HG02759 (cell line): ENCODE results near the gene GAST.

Experiments
- ATAC-seq: cut with Tn5 transposase; IDR thresholded peaks from one replicate; pipeline ENCODE4 v1.9.1; 2021; ENCODE audit warnings: mild to moderate bottlenecking, moderate library complexity; ENCODE audit not compliant: unreplicated experiment

The GAST gene

DNA sequence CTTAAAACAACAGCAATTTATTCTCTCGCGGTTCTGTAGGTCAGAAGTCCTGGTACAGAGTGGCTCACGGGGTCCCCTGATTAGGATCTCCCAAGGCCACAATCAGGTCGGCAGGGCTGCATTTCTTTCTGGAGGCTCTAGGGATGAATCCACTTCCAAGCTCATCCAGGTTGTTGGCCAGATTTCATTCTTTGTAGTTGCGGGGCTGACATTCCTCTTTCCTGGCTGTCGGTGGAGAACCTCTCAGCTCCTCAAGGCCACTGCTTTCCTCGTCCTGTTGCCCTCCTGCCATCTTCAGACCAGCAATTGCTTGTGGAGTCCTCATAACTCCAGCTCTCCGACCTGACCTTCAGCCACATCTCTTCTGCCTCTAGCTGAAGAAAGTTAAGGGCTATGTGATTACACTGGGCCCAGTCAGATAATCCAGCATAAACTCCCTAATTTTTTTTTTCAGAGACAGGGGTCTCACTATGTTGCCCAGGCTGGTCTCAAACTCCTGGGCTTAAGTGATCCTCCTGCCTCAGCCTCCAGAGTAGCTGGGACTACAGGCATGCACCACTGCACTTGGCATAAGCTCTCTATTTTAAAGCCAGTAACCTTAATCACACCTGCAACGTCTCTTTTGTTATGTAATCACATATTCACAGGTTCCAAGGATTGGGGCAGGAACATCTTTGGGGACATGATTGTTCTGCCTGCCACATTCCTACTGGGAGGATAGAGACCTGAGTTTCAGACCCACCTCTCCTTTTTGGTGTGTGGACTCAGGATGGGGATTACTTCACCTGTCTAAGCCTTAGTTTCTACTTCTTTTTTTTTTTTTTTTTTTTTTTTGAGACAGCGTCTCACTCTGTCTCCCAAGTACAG, 4.1 kb upstream of the GAST start:
- no peak for ATAC-seq

DNA sequence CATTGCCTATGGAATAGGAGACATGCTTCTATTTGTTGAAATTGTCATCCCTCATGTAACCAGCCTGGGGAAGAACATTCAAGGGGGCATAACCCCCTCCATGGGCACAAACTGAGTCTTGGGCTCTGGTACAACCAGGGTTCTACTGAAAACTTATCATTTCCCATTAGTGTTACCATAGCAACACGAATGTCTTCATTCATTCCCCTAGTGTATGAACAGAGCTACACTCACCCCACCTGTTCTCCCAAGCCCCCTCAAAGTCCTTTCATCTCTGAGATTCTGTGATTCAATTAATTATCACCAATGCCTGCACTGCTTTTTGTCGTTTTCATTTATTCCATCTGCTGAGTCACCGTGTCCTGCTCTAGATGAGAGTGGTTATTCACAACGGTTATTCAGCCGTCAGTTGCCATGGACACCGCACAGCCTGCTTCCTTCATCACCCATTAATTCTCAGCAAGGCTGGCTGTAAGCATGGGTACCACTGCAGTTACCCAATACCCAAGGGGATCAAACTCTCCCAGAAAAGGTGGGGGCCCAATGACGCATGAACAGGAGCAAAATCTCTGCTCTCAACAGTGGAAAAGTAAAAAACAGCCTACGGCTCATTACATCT, 1.6 kb upstream of the GAST start:
- no peak for ATAC-seq

DNA sequence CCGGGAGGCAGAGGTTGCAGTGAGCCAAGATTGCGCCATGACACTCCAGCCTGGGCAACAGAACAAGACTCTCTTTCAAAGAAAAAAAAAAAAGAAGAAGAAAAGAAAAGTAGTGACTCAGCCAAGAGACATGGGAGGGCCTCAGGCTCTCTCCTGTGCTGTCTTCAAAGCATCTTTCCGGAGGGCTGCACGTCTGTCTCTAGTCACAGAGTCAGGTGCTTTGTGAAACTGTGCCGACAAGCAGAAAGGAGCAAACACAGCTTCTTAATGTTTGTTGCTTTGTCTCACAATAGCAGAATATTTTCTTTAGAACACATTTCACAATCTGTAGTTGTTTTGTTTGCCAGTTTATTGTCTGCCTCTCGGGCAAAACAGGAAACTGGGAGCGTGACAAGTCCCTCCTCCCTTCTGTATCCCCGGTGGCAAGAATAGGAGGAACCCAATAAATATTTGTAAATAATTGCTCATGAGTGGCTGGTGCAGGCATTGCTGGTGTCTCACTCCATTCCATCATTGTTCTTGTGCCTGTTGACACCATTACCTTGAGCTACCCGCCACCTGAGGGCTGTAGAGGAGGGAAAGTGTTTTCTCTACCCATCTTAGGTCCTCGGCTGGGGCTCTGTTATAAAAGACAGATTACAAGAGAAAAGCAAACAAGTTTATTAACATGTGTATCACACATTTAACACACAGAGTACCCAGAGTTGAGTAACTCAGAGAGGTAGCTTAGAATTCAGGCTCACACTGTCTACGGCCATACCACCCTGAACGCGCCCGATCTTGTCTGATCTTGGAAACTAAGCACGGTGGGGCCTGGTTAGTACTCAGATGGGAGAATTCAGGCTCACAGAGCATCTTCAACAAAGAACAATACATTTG, 5.5 kb downstream of the GAST start:
- no peak for ATAC-seq

DNA sequence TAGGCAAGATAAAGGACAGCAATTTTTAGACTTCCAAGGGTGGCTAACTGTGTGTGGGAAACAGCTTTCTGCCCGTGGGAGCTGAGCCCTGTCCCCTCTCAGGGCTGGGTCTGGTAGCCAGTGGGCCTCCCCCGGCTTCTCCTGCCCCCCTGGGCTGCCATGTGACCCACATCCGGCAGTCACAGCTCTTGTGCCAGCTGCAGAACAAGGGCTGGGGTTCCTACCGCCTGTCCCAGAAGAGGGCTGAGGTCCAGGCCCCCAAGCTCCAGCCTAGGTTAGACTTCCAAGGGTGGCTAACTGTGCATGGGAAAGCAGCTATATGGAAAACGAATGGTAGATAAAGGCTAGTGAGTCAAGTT, 6.1 kb downstream of the GAST start:
- ATAC-seq = no peak

DNA sequence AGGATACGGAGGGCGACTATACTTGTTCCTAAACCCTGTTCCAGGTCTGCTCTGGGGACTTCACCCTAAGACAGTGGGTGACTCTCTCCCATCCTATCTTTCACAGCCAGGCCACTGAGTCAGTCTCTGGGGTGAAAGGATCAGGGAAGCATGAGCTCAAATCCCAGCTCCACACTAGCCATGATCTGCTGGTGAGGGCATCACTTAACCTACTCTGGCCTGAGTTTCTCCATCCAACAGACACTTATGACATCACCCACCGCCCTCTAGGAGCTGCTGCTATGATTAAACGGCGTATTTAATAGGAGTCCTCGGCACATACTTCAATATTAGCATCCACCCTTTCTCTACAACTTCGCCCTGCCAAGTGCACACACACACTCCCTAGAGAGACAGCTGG, 10.1 kb downstream of the GAST start:
- ATAC-seq = no peak

DNA sequence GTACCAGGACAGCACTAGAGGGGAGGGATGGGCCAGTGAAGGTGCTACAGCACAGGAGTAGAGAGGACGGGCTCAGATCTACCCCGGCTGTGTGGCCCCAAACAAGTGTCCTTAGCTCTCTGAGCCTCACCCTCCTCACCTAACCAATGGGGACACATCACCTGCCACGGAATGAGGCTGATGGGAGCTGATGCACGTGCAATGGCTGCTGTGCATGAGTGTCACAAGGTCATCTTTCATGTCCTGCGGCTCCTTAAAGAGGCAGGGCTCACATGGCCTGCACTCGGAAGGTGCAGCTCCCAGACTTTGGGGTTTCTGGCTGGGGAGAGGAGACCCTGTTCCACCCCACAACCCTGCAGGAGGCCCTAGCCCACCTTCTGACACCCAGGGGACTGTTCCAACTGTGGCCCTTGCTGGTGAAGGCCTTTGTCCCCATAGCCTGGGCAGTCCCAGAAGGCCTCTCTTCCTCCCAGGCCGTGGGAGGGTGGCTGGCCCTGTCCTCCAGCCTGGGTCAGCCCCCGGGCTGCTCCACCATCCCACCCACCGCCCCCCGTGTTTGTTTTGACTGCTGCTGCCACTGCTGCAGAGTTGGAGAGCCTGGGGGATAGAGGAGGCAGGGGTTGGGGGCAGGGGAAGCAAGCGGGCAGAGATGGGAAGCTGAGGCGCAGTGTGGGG, 11.8 kb downstream of the GAST start:
- ATAC-seq = no peak

DNA sequence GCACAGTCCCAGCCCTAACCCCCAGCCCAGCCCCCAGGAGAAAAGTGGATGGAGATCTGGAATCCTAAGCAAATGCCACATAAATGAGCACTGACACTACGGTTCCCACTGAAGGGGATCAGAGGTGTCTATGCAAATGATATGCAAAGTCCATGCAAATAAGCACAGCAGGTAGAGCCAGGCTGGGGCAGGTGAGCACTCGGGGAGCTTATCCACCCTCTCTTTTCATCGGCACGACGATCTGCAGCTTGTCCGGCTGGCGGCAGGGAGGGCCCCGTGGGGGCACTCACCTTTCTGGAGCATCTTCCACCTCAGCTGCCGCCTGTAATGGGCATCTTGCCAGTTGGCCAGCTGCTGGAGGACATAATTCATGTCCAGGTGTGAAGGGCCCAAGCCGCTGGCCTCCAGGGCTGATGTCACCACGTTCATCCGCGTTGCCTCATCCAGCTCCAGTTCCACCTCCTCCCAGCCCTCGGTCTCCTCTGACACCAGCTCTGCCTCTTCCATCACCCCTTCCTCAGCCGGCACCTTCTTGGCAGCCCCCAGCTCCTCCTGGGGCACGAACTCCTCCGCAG, 12.4 kb downstream of the GAST start:
- ATAC-seq = no peak

DNA sequence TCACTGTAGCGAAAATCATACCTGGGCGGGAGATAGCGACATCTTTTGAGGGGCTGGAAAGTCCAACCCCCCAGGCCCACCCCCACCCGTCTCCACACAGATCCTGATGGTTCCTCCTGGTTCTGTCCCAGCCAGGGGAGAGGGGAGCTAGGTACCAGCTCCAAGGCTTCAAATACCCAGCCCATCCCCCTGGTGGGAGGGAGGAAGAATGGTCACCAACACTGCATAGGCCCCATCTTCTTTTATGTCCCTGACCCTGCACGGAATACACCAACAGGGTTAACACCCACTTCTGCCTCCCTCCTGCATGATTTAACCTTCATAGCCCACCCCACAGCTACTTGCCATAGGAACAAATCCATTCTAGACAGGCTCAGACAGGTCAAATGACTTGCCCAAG, 13.0 kb downstream of the GAST start:
- ATAC-seq = no peak

DNA sequence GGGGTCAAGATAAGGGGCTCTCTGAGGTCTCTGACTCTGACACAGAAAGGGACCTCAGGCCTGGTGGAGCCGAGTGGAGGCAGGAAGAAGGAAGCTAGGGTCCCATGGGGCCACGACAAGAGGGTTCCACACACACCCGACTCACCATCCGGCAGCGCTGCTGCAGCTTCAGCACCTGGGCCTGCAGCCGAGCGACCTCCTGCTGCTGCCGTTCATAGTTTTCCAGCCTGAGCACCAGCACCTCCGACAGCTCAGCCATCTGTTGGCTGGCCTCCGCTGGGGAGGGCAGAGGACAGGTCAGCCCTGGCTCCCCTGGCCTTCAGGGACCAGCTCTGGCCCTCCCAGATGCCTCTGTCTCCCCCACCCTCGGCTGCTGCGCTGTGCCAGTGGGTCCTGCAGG, 15.9 kb downstream of the GAST start:
- ATAC-seq = no peak

DNA sequence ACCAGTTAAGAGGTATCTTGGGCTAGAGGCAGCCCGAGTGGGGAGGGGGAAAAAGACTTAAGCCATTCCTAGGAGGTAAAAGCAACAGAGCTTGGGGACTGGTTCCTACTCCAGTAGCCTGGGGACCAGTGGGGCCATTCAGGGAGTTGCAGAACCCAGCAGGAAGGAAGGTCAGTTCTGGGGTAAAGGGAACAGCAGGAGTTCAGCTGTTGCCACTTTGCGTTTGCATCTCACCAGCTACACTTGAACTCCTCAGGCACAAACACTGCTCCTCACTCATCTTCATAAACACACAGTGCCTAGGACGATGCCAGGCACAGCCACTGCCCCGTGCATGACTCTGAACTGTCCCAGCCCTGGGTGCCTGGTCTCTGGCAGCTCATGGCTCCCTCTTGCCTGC, 18.3 kb downstream of the GAST start:
- no peak for ATAC-seq

DNA sequence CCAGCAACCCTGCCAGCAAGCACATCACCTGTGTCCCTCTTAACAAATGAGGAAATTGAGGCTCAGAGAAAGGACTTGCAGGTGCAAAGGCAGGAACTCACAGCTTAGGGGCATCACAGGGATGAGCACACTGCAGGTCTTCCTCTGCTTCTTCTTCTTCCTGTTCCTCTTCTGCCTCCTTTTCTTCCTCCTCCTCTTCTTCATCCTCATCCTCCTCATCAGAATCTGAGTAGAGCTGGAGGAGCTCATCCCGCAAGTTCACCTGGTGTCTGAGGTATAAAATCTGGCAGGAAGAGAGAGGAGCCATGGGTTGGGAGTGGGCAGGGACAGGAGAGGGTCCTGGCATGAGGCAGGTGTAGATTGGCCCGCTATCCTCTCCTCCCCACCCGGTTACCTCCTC, 19.7 kb downstream of the GAST start:
- ATAC-seq = no peak

DNA sequence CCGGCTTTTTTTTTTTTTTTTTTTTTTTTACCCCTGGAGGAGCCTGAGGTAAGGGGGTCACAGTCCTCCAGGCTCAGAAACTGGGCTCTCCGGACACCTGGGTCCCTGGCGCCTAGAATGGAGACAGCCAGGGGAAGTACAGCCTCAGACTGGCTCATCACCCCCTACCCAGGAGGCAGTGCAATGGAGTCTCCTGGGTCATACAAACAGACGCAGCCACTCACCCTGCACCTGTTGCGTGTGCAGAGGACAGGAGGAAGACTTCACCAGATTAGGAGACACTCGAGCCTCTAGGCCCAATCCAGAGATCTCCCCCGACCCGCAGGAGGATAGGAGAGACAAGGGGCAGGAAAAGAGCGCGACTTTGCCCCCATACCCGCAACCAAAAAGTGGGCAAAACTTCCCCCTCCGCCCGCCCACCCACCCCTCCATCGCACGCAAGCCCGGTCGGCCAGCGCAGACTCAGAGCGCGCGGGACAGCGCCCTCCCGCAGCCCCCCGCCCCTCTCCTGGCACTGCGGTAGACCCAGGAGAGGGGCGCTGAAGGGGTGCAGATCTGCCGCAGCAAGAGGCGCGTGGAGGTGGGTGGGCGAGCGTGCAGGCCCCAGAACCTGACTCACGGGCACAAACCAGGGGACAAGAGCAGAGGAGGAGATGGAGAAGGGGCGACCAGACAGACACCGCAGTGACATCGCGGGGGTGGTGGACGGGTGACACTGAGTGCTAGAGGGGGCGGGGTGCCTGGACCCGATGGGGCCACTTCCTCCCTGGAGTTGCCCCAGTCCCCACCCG, 21.4 kb downstream of the GAST start:
- no peak for ATAC-seq

DNA sequence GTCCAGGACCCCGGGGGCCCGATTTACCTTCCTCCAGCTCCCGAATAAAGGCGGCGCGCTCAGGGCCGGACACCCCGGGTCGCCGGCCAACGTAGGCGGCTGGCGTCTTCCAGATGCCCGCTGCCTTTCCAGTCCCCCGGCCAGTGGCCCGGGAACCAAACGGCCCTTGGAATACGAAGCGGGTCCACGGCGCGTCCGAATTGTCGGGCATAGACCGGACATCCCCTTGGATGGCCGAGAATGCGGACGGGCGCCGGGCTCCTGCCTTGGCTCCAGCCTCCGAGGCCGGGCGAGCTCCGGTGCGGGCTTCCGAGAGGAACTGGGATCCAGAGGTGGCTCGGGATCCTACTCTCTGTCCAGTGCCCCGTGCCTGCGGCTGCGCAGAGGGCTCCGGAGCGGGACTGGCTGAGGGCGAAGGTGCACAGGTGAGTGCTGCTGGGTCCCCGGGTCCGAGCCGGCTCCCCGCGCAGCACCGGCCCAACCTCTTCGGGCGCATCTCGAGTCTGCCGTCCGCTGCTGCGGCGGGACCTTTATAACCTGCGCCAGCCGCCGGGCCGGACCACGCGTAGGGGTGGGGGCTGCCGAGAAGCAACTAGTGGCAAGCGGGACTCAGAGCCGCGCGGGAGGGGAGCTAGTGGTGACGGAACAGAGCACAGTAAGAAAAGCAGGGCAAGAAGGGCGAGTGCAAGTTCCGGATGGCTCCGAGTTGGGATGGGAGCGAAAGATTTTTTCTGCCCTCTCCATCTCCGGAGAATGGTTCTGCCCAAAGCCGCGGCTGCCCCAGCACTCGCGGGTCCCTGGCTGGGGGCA, 22.2 kb downstream of the GAST start, which contains the start of gene HAP1:
HAP1 (minus strand) TSS at position 505 of the 810 bp plus-strand sequence; CDS start at position 496, 9 bp downstream.
- ATAC-seq = no peak

DNA sequence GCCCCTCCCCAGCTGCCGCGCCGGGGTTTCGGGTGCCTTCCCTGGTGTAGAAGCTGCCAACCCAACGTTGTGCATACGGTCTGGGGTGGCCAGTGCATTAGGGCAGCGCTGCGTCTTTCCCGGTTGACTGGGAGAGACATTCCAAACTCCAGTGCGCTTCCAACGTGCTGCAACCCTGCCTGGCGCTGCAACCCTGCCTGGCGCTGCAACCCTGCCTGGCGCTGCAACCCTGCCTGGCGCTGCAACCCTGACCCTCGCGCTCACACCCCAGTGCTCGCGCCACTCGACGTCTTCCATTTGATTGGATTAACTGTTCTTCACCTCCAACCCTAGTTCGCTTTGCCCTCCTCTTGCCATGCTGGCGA, 22.8 kb downstream of the GAST start:
- ATAC-seq = no peak

DNA sequence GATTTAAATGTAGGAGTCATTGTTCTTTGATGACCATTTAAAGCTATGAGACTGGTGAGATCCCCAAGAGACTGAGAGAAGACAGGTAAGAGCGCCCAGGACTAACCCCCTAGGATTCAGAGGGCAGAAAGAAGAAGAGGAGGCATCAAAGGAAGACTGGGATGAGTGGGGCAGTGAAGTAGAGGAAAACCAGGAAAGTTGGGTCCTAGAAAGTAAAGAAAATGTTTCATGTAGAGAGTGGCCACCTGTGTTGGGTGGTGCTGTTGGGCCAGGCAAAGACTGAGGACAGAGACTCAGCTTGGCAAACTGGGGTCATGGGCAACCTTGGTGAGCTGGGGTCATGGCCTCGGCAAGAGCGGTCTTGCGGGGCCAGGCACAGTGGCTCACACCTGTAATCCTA, 23.6 kb downstream of the GAST start:
- ATAC-seq = no peak

DNA sequence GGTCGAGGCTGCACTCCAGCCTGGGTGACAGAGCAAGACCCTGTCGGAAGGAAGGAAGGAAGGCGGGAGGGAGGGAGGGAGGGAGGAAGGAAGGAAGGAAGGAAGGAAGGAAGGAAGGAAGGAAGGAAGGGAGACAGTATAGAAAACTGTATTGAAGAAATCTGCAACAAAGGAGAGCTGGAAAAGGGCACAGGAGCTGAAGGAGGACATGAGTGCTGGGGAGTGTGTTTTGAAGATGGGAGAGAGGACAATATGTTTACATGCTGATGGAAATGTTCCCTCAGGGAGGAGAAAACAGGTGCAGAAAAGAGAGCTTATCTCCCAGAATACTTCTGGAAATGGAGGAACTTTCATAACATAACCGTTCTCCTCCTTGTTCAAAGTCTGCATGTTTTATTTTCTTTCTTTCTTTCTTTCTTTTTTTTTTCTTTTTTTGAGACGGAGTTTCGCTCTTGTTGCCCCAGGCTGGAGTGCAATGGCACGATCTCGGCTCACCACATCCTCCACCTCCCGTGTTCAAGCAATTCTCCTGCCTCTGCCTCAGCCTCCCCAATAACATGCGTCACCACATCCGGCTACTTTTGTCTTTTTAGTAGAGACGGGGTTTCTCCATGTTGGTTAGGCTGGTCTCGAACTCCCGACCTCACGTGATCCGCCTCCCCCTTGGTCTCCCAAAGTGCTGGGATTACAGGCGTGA, 25.0 kb downstream of the GAST start:
- no peak for ATAC-seq

DNA sequence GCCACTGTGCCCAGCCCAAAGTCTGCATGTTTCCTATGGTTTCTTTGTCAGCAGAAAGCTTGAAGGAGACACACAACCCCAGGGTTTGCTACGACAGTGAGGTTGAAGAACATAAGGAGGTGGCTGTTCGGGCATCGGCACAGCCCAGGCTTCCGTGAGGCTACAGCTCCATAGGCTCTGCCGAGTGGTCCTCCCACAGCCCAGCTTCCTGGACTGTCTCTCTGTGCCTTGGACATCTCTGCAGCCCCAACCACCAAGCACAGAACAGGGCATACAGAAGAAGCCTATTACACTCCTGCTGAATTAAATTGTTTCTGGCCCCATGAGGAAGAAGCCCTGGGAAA, 25.5 kb downstream of the GAST start:
- ATAC-seq = no peak

DNA sequence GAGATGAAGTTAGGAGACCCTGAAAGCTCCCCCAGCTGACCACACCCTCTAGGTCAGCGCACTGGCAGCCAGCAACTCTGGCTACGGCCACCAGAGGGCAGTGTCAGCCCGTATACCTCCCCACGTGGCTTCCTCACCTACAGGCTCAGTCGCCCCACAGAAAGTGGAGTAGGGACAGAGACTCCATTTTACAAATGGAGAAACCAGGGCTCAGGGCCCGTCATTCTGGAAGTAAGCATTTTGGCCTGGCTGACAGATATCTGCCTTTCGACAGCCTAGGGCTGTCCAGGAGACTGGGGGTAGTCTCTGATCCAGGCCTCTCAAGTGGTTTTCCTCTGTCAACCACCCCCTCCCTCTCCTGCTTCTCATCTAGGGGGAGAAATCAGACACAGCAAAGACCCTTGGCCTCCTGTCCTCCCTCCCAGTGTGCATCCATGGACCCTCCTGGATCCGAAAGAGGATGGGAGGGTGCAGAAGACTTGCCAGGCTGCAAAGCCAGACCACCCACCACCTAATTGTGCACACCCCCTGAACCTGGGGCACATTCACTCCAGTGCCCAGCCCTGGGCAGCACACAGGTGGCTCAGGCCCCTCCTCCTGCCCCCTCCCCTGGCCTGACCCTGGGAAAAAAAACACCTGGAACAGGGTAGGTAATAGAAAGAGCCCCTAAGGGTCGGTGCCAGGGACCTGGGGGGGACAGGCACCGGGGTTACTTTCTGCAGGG, 26.1 kb downstream of the GAST start:
- no peak for ATAC-seq
